ENCODE measurements around the gene RAB4A. TPM values are rescaled to one million over a fixed set of nuclear protein-coding genes. Genes with fewer than 3 reads are reported as not detected.

The RAB4A gene
- total and polyA plus RNA-seq, 2 of the 13 experiments (the other 11 are each of a cell fraction or from before 2014, with no cell fraction given) = 56.0 to 80.1 TPM

DNA sequence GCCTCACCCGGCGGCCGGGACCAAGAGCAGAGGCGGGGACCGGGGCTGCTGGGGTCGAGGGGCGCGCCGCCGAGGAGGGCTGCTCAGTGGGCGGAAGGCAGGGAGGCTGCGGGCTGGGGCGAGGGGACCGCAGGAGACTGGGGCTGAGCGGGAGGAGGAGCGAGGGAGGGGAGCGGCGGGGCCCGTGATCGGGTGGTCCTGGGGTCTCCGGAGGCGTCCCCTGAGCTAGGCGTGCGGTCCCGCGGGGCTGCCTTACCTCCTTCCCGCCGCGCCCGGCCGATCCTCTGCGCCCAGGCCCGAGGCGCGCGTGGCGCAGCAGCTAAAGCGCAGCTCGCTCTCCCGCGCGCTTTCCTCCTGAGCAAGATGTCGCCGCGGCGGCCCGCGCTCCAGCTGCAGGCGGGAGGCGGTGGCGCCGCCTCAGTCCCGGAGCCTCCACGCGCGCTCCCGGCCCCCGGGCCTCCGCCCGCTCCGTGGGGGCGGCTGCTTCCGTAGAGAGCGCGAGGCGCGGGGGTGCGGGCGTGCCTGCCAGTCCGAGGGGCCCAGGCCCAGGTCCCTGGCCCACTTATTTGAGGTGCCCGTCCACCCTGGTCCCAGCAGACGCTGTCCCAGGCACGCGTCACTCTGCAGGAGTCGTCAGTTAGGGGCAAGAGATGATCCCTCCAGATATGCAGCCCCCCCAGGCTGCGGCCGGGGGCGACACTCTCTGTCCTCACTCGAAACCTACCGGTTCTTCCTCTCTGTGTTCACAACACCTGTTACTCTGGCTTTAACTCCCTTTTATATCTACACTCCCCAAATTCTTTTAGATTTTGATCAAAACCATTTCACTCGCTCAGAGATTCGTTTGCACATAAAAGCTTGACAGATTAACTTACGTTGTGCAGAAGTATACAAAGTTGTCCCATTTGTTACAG is 72.0 kb downstream of the RAB4A start, which contains the start of gene CCSAP (continued):
- TF ChIP-seq, protein P1, sequence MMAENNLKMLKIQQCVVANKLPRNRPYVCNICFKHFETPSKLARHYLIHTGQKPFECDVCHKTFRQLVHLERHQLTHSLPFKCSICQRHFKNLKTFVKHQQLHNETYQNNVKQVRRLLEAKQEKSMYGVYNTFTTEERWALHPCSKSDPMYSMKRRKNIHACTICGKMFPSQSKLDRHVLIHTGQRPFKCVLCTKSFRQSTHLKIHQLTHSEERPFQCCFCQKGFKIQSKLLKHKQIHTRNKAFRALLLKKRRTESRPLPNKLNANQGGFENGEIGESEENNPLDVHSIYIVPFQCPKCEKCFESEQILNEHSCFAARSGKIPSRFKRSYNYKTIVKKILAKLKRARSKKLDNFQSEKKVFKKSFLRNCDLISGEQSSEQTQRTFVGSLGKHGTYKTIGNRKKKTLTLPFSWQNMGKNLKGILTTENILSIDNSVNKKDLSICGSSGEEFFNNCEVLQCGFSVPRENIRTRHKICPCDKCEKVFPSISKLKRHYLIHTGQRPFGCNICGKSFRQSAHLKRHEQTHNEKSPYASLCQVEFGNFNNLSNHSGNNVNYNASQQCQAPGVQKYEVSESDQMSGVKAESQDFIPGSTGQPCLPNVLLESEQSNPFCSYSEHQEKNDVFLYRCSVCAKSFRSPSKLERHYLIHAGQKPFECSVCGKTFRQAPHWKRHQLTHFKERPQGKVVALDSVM (CRISPR knock-in tag; IDR thresholded peaks at IDR 0.05) = peak; percentile 30
- TF ChIP-seq ZNF256 (CRISPR knock-in tag; conservative IDR thresholded peaks at IDR 0.05) = no peak
- peak; percentile 47 for TF ChIP-seq ERF (CRISPR knock-in tag; IDR thresholded peaks at IDR 0.05)
- TF ChIP-seq ZNF20 (CRISPR knock-in tag; IDR thresholded peaks at IDR 0.05) = no peak
- no peak for TF ChIP-seq EEA1 (CRISPR knock-in tag; IDR thresholded peaks at IDR 0.05; ENCODE audit: borderline replicate concordance)
- TF ChIP-seq KLF13 (CRISPR knock-in tag; IDR thresholded peaks at IDR 0.05) = no peak
- TF ChIP-seq, protein P2, sequence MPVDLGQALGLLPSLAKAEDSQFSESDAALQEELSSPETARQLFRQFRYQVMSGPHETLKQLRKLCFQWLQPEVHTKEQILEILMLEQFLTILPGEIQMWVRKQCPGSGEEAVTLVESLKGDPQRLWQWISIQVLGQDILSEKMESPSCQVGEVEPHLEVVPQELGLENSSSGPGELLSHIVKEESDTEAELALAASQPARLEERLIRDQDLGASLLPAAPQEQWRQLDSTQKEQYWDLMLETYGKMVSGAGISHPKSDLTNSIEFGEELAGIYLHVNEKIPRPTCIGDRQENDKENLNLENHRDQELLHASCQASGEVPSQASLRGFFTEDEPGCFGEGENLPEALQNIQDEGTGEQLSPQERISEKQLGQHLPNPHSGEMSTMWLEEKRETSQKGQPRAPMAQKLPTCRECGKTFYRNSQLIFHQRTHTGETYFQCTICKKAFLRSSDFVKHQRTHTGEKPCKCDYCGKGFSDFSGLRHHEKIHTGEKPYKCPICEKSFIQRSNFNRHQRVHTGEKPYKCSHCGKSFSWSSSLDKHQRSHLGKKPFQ (CRISPR knock-in tag; IDR thresholded peaks at IDR 0.05; ENCODE audit: insufficient replicate concordance) = no peak
- TF ChIP-seq, protein P3, sequence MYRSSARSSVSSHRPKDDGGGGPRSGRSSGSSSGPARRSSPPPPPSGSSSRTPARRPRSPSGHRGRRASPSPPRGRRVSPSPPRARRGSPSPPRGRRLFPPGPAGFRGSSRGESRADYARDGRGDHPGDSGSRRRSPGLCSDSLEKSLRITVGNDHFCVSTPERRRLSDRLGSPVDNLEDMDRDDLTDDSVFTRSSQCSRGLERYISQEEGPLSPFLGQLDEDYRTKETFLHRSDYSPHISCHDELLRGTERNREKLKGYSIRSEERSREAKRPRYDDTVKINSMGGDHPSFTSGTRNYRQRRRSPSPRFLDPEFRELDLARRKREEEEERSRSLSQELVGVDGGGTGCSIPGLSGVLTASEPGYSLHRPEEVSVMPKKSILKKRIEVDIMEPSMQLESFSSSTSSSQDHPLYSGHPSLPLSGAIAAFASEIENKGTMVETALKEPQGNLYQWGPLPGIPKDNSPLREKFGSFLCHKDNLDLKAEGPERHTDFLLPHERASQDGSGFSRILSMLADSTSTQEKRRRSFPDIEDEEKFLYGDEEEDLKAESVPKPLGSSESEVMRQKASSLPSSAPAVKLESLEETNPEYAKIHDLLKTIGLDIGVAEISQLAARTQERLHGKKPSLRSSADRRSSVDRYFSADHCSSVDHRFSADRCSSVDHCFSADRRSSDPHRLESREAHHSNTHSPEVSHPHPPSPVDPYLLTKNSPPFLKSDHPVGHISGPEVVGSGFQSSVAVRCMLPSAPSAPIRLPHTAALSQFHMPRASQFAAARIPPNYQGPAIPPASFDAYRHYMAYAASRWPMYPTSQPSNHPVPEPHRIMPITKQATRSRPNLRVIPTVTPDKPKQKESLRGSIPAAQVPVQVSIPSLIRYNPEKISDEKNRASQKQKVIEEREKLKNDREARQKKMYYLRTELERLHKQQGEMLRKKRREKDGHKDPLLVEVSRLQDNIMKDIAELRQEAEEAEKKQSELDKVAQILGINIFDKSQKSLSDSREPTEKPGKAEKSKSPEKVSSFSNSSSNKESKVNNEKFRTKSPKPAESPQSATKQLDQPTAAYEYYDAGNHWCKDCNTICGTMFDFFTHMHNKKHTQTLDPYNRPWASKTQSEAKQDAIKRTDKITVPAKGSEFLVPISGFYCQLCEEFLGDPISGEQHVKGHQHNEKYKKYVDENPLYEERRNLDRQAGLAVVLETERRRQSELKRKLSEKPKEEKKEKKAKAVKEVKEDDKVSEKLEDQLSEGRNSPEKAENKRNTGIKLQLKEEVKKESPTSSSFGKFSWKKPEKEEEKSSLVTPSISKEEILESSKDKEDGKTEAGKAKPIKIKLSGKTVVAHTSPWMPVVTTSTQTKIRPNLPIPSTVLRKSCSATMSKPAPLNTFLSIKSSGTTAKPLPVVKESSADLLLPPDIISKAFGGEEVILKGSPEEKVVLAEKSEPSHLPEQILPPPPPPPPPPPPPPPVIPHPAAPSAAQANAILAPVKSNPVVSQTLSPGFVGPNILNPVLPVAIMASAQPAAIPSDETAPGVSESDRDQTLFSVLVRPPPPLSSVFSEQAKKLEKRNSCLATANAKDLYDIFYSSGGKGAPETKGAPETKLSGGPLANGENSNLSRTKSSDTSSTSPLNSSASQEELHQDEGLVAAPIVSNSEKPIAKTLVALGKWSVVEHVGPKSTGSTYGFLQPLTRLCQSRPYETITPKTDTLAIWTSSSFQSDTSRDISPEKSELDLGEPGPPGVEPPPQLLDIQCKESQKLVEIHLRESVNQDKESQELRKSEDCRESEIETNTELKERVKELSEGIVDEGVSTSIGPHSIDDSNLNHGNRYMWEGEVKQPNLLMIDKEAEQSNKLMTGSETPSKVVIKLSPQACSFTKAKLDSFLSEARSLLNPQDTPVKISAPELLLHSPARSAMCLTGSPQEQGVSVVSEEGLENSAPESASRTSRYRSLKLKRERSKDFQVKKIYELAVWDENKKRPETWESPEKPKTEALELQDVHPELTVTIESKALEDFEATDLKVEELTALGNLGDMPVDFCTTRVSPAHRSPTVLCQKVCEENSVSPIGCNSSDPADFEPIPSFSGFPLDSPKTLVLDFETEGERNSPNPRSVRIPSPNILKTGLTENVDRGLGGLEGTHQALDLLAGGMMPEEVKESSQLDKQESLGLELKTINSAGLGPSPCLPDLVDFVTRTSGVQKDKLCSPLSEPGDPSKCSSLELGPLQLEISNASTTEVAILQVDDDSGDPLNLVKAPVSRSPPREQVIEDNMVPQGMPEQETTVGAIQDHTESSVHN (CRISPR knock-in tag; IDR thresholded peaks at IDR 0.05) = no peak
- no peak for TF ChIP-seq ZNF296 (CRISPR knock-in tag; conservative IDR thresholded peaks at IDR 0.05)
- no peak for TF ChIP-seq ZNF367 (CRISPR knock-in tag; IDR thresholded peaks at IDR 0.05; ENCODE audit: borderline replicate concordance)
- TF ChIP-seq RBM22 (optimal IDR thresholded peaks at IDR 0.05; ENCODE audit: low read length) = no peak
- peak; percentile 24; the same call in 1 of the 2 replicates for TF ChIP-seq SNAI1 (CRISPR knock-in tag; IDR thresholded peaks at IDR 0.05; ENCODE audit: borderline replicate concordance)
- no peak for TF ChIP-seq RARA (CRISPR knock-in tag; IDR thresholded peaks at IDR 0.05)
- no peak for TF ChIP-seq ZFP1 (CRISPR knock-in tag; IDR thresholded peaks at IDR 0.05)
- TF ChIP-seq, protein P4, sequence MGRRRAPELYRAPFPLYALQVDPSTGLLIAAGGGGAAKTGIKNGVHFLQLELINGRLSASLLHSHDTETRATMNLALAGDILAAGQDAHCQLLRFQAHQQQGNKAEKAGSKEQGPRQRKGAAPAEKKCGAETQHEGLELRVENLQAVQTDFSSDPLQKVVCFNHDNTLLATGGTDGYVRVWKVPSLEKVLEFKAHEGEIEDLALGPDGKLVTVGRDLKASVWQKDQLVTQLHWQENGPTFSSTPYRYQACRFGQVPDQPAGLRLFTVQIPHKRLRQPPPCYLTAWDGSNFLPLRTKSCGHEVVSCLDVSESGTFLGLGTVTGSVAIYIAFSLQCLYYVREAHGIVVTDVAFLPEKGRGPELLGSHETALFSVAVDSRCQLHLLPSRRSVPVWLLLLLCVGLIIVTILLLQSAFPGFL (CRISPR knock-in tag; IDR thresholded peaks at IDR 0.05) = no peak
- TF ChIP-seq MAFK (conservative IDR thresholded peaks at IDR 0.05 in 1 of 2, IDR thresholded peaks at IDR 0.05 in 1 of 2; ENCODE audit: low read length in 2 of 2) = no peak

Data from HepG2 (cell line).